GM12878 (cell line): ENCODE data around the gene MAB21L3. TPM values are rescaled to one million over a fixed set of nuclear protein-coding genes. Genes with fewer than 3 reads are reported as not detected.

Experiments used
- ATAC-seq: fragments of 200-7000 bp; cut with Tn5 transposase; 3 replicates; pipeline ENCODE4 v1.9.1; 2020; ENCODE audit warnings: mild to moderate bottlenecking, moderate library complexity
- BruUV-seq: library from RNA; stranded (reverse); fragments of 400-500 nt; replicated peaks from 2 replicates; lab custom pipeline; 2021; lab: Mats Ljungman, UMichigan
- CTCF ChIA-PET: fragments of 300-600 bp; sonication (Branson Sonifier 250); formaldehyde crosslinking; extraction: SDS; loops from one replicate; lab custom pipeline; 2021; ENCODE audit warnings: inconsistent platforms; lab: Yijun Ruan, JAX
- POLR2A ChIA-PET: fragments of 350-600 bp; formaldehyde crosslinking; extraction: SDS; loops from one replicate; lab custom pipeline; 2021; ENCODE audit warnings: inconsistent platforms; lab: Charles Lee
- RAD21 ChIA-PET: fragments of 300-600 bp; sonication (Branson Sonifier 250); formaldehyde crosslinking; loops from one replicate; lab custom pipeline; 2023; ENCODE audit warnings: antibody characterized with exemption; ENCODE audit not compliant: unreplicated experiment; lab: Charles Lee
- SMC1A ChIA-PET: fragments of 300-600 bp; sonication (Branson Sonifier 250); formaldehyde crosslinking; loops from one replicate; lab custom pipeline; 2023; ENCODE audit not compliant: unreplicated experiment, uncharacterized antibody; lab: Charles Lee
- DNase-seq: peaks from one replicate; pipeline ENCODE4 v3.0.0-alpha.2; 2011; ENCODE audit warnings: low read depth, low spot score
- FAIRE-seq: peaks from 3 replicates; lab custom pipeline; 2011; peaks lifted over from hg19 to GRCh38; lab: Jason Lieb, UNC
- H2AFZ ChIP-seq: 2 replicates; pipeline ENCODE4 v1.6.0; 2011; ENCODE audit warnings: low read depth, low read length, control low read depth; ENCODE audit not compliant: control insufficient read depth
- H3K27ac ChIP-seq: 2 replicates; pipeline ENCODE4 v1.5.1; 2011; ENCODE audit warnings: control low read depth; ENCODE audit not compliant: control insufficient read depth, insufficient read depth
- H3K27me3 ChIP-seq, 2 experiments: replicated peaks in 1 of 2; 2 replicates each; pipeline versions ENCODE4 v1.6.0 to v1.6.1; 2011; ENCODE audit warnings: low read length in 1 of 2; ENCODE audit not compliant: control insufficient read depth in 2 of 2, insufficient read depth in 2 of 2
- H3K36me3 ChIP-seq, 2 experiments: 2 replicates each; pipeline ENCODE4 v1.5.1; 2011; ENCODE audit warnings: low read length in 1 of 2; ENCODE audit not compliant: control insufficient read depth in 2 of 2, insufficient read depth in 2 of 2
- H3K4me1 ChIP-seq: 2 replicates; pipeline ENCODE4 v1.6.1; 2011; ENCODE audit warnings: mild to moderate bottlenecking, low read length, moderate library complexity, mixed read lengths; ENCODE audit not compliant: control insufficient read depth, insufficient read depth
- H3K4me2 ChIP-seq: 2 replicates; pipeline ENCODE4 v1.6.0; 2011; ENCODE audit warnings: control low read depth; ENCODE audit not compliant: control insufficient read depth, insufficient read depth
- H3K4me3 ChIP-seq: fragments of 200-600 bp; sonication (generic); 2 replicates; pipeline ENCODE4 v1.5.1; 2016
- H3K79me2 ChIP-seq: 2 replicates; pipeline ENCODE4 v1.6.0; 2011; ENCODE audit warnings: low read length; ENCODE audit not compliant: control insufficient read depth, insufficient read depth
- H3K9ac ChIP-seq: 2 replicates; pipeline ENCODE4 v1.8.0; 2011; ENCODE audit warnings: low read length, control low read depth, mixed read lengths; ENCODE audit not compliant: control insufficient read depth, insufficient read depth
- H3K9me3 ChIP-seq: replicated peaks from 3 replicates; pipeline ENCODE4 v1.5.1; 2011; ENCODE audit warnings: mild to moderate bottlenecking, low read length; ENCODE audit not compliant: control insufficient read depth, insufficient read depth
- H4K20me1 ChIP-seq: 2 replicates; pipeline ENCODE4 v1.6.0; 2011; ENCODE audit not compliant: control insufficient read depth, insufficient read depth
- BACH1 ChIP-seq: fragments of 450-650 bp; IDR thresholded peaks from 2 replicates; pipeline ENCODE4 v1.6.1; 2017; ENCODE audit warnings: mild to moderate bottlenecking, borderline replicate concordance
- BHLHE40 ChIP-seq, 2 experiments: fragments of 450-650 bp in 1 of 2; IDR thresholded peaks; 2 replicates each; pipeline ENCODE4 v1.6.1; 2011 to 2017; ENCODE audit warnings: low read depth in 2 of 2, borderline replicate concordance in 1 of 2, improper control_type of control experiment in 1 of 2, low read length in 1 of 2, mild to moderate bottlenecking in 1 of 2
- CBX5 ChIP-seq: sonication (generic); IDR thresholded peaks from 2 replicates; pipeline ENCODE4 v1.6.1; 2016; ENCODE audit warnings: low read depth, moderate library complexity, mild to moderate bottlenecking, inconsistent platforms
- DPF2 ChIP-seq: fragments of 450-650 bp; IDR thresholded peaks from 2 replicates; pipeline ENCODE4 v1.6.1; 2017; ENCODE audit warnings: mild to moderate bottlenecking
- EGR1 ChIP-seq, 2 experiments: IDR thresholded peaks; 1 replicate in 1 of 2; 2 replicates in 1 of 2; pipeline ENCODE4 v1.6.1; 2011 to 2012; ENCODE audit warnings: low read depth in 2 of 2, low read length in 2 of 2, borderline replicate concordance in 1 of 2, mild to moderate bottlenecking in 1 of 2, moderate library complexity in 1 of 2
- ESRRA ChIP-seq: IDR thresholded peaks from 2 replicates; pipeline ENCODE4 v1.6.1; 2012; ENCODE audit warnings: mild to moderate bottlenecking, low read length, improper control_type of control experiment
- EZH2 ChIP-seq: IDR thresholded peaks from 2 replicates; pipeline ENCODE4 v1.6.1; 2012; ENCODE audit warnings: low read depth, mild to moderate bottlenecking, control low read depth, inconsistent platforms, low read length, borderline replicate concordance; ENCODE audit not compliant: control insufficient read depth
- HDGF ChIP-seq: fragments of 450-650 bp; IDR thresholded peaks from 2 replicates; pipeline ENCODE4 v1.6.1; 2016; ENCODE audit warnings: antibody characterized with exemption
- MTA2 ChIP-seq: fragments of 450-650 bp; IDR thresholded peaks from 2 replicates; pipeline ENCODE4 v1.6.1; 2016; ENCODE audit warnings: low read depth, mild to moderate bottlenecking, moderate library complexity
- PBX3 ChIP-seq: IDR thresholded peaks from 2 replicates; pipeline ENCODE4 v1.6.1; 2011; ENCODE audit warnings: mild to moderate bottlenecking, low read depth, low read length, moderate library complexity; ENCODE audit not compliant: insufficient replicate concordance
- POU2F2 ChIP-seq: IDR thresholded peaks from 3 replicates; pipeline ENCODE4 v1.6.1; 2011; ENCODE audit warnings: low read depth, mild to moderate bottlenecking, low read length, borderline replicate concordance
- RELB ChIP-seq: fragments of 450-650 bp; IDR thresholded peaks from 2 replicates; pipeline ENCODE4 v1.6.1; 2017; ENCODE audit warnings: low read depth, mild to moderate bottlenecking, moderate library complexity
- SP1 ChIP-seq: IDR thresholded peaks from one replicate; pipeline ENCODE4 v1.6.1; 2011; ENCODE audit warnings: low read depth, low read length
- ZNF592 ChIP-seq: fragments of 450-650 bp; IDR thresholded peaks from 2 replicates; pipeline ENCODE4 v1.6.1; 2017; ENCODE audit warnings: mild to moderate bottlenecking, moderate library complexity
- WGBS: methylation state at CpG from one replicate; pipeline ENCODE4 v1.1.6; 2016; ENCODE audit warnings: low lambda C conversion rate; ENCODE audit not compliant: insufficient replicate concordance, insufficient coverage; ENCODE audit errors: missing lambda C conversion rate; 5-methylcytosine and 5-hydroxymethylcytosine counted together
- in situ Hi-C: fragments of 300-500 bp; cut with MboI; formaldehyde crosslinking; loops from 9 replicates; pipeline ENCODE4 v1.14.3; 2018; ENCODE audit warnings: mixed read lengths
- intact Hi-C: fragments of 100-400 bp; cut with micrococcal nuclease; formaldehyde crosslinking; loops from one replicate; pipeline ENCODE4 v1.14.2; 2022; ENCODE audit not compliant: unreplicated experiment
- polyA plus RNA-seq, 11 experiments: library from polyadenylated mRNA; depleted of rRNA in 4 of 11; unstranded in 6 of 11; stranded (reverse) in 5 of 11; fragments of >200 nt; fragmentation: Nextera tagmentation in 4 of 11; fragmentation: Illumina TruSeq in 1 of 11; extraction: Ambion mirVana in 4 of 11; extraction: Trizol in 1 of 11; gene quantifications; 1 replicate in 1 of 11; 2 replicates in 10 of 11; pipeline versions ENCODE4 v1.2.1 to v1.2.3, GENCODE V29; 2011 to 2016; ENCODE audit warnings: inconsistent platforms in 2 of 11, missing spikeins in 2 of 11, low read depth in 1 of 11
- total RNA-seq, 4 experiments: library from RNA; depleted of rRNA in 3 of 4; stranded (reverse); fragments of >200 nt in 3 of 4; fragmentation: Illumina TruSeq in 1 of 4; extraction: Trizol in 1 of 4; gene quantifications; 2 replicates each; pipeline versions ENCODE4 v1.2.1 to v1.2.3, GENCODE V29; 2013 to 2021

MAB21L3 gene
- total and polyA plus RNA-seq, 10 of the 15 experiments (the other 5 are each of a cell fraction or from before 2014, with no cell fraction given): 0.18 to 18.6 (median 1.3) TPM

- intact Hi-C loops: no loop called here
- Histone ChIP-seq H3K27ac (no peak overlapping the region), H3K4me3 (no peak overlapping the region), H3K9me3 (no peaks in the 10 kb centered on the region), H3K9ac (no peak overlapping the region), H3K79me2 (no peaks in the 10 kb centered on the region), H3K27me3 (no peaks in the 10 kb centered on the region), H3K4me1 (peaks cover 7% of the 10 kb centered on the region), H2AFZ (no peak overlapping the region), H3K36me3 (no peaks in the 10 kb centered on the region; a peak in 1 of 4 replicates), H4K20me1 (no peaks in the 10 kb centered on the region), H3K4me2 (no peak overlapping the region)
- CTCF ChIA-PET: interaction anchor here (1.4 kb wide), 1 partner anchor 23 kb away, joined by 6 read pairs; no protein-coding TSS in a partner anchor
- DNase-seq: no peak
- BruUV-seq: no TSS peak
- ATAC-seq: peak; percentile 62
- in situ Hi-C loops: no loop called here
- 36% methylated on average over 4 of the region's 4 CpGs for WGBS
- RAD21 ChIA-PET: no interaction called here
- POLR2A ChIA-PET: interaction anchor here (0.6 to 1.4 kb wide), 3 partner anchors 9 to 441 kb away, joined by 3 read pairs; no protein-coding TSS in a partner anchor
- SMC1A ChIA-PET: interaction anchor here (0.7 to 1.4 kb wide), 2 partner anchors 23 to 320 kb away, joined by 3 to 4 read pairs; no protein-coding TSS in a partner anchor
- no peak for TF ChIP-seq POU2F2
- TF ChIP-seq CBX5: no peak
- no peak for TF ChIP-seq ZNF592
- TF ChIP-seq HDGF: no peak
- TF ChIP-seq BHLHE40 (IDR thresholded peaks at IDR 0.05; ENCODE audit: borderline replicate concordance in 1 of 2, low read depth in 2 of 2, low read length in 1 of 2): peak in 1 of 2 experiments; percentile 11; a peak in 1 of 4 replicates
- TF ChIP-seq RELB: peak; percentile 21; the same call in 1 of the 2 replicates
- no peak for TF ChIP-seq MTA2
- no peak for TF ChIP-seq EZH2
- no peak for TF ChIP-seq ESRRA
- no peak for TF ChIP-seq BACH1
- no peak for TF ChIP-seq PBX3
- no peak for TF ChIP-seq EGR1 (IDR thresholded peaks at IDR 0.05; ENCODE audit: borderline replicate concordance in 1 of 2, low read depth in 2 of 2, low read length in 2 of 2)
- TF ChIP-seq DPF2: 0 out of 2 replicates have a peak, but pooled peaks have one; percentile 12
- no peak for TF ChIP-seq SP1
- FAIRE-seq: no peak
These were observed 4.6 kb downstream of the MAB21L3 start for GRCh38 chr1:116115476-116116439.
